GM18858 (cell line): ENCODE measurements around the gene KAT6B.

Source experiments
- ATAC-seq: cut with Tn5 transposase; IDR thresholded peaks from one replicate; pipeline ENCODE4 v1.9.1; 2021; ENCODE audit not compliant: unreplicated experiment

KAT6B gene

GRCh38 chr10:75008952-75009351 is 182.6 kb downstream of the KAT6B start:
- no peak for ATAC-seq

GRCh38 chr10:75009426-75009825 is 183.0 kb downstream of the KAT6B start:
- no peak for ATAC-seq

GRCh38 chr10:75010373-75010772 is 184.0 kb downstream of the KAT6B start:
- ATAC-seq = no peak

- no peak for ATAC-seq
These were observed 184.8 kb downstream of the KAT6B start for GRCh38 chr10:75011221-75011620.

- ATAC-seq = no peak
These were observed 186.1 kb downstream of the KAT6B start for GRCh38 chr10:75012471-75012870.

- no peak for ATAC-seq
These were observed 186.6 kb downstream of the KAT6B start for GRCh38 chr10:75013007-75013406.

- no peak for ATAC-seq
These were observed 187.1 kb downstream of the KAT6B start for GRCh38 chr10:75013522-75013921.

- no peak for ATAC-seq
These were observed 188.3 kb downstream of the KAT6B start for GRCh38 chr10:75014516-75015230.

GRCh38 chr10:75015442-75015841 is 189.0 kb downstream of the KAT6B start:
- ATAC-seq = no peak

GRCh38 chr10:75016325-75016724 is 189.9 kb downstream of the KAT6B start:
- no peak for ATAC-seq

- no peak for ATAC-seq
These were observed 191.9 kb downstream of the KAT6B start for GRCh38 chr10:75018251-75018650.

- ATAC-seq = no peak
These were observed 192.4 kb downstream of the KAT6B start for GRCh38 chr10:75018686-75019307.

- no peak for ATAC-seq
These were observed 193.0 kb downstream of the KAT6B start for GRCh38 chr10:75019370-75019769.

- ATAC-seq = no peak
These were observed 193.8 kb downstream of the KAT6B start for GRCh38 chr10:75020168-75020567.

- no peak for ATAC-seq
These were observed 195.2 kb downstream of the KAT6B start for GRCh38 chr10:75021379-75022249.

- no peak for ATAC-seq
These were observed 196.7 kb downstream of the KAT6B start for GRCh38 chr10:75023074-75023473.

GRCh38 chr10:75024971-75025523 is 198.6 kb downstream of the KAT6B start:
- no peak for ATAC-seq

- no peak for ATAC-seq
These were observed 201.6 kb downstream of the KAT6B start for GRCh38 chr10:75028049-75028448.

GRCh38 chr10:75028748-75029147 is 202.3 kb downstream of the KAT6B start:
- no peak for ATAC-seq

- ATAC-seq = no peak
These were observed 203.0 kb downstream of the KAT6B start for GRCh38 chr10:75029420-75029819.

GRCh38 chr10:75029857-75030256 is 203.5 kb downstream of the KAT6B start:
- ATAC-seq = no peak
